GM12875 (cell line): ENCODE results near the gene GBX2.

ENCODE experiments used
- H3K4me3 ChIP-seq: one replicate; pipeline ENCODE4 v1.5.1; 2011; ENCODE audit warnings: low read depth, low read length, control low read depth
- TF ChIP-seq, protein P1 (sequence below): IDR thresholded peaks from 2 replicates; pipeline ENCODE4 v1.5.1; 2011; ENCODE audit warnings: low read depth, mild to moderate bottlenecking, control low read depth, inconsistent platforms, low read length, moderate library complexity, borderline replicate concordance; ENCODE audit not compliant: insufficient read depth

GBX2 gene

DNA sequence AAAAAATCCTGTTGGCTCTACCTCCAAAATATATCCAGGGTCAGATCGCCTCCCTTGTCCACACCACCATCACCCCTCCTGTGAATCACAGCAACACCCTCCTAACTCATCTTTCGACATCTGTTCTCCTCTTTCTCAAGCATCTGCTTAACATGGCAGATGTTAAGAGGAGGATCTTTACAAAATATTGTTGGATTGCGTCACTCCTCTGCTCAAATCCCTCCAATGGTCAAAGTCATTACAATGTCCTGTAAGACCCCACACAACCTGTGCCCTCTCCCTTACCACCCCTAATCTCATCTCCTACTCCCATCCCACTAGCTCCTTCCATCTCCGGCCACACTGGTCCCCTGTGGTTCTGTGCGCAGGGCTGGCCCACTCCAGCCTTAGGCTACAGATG, 36.8 kb upstream of the GBX2 start:
- TF ChIP-seq, protein P1, sequence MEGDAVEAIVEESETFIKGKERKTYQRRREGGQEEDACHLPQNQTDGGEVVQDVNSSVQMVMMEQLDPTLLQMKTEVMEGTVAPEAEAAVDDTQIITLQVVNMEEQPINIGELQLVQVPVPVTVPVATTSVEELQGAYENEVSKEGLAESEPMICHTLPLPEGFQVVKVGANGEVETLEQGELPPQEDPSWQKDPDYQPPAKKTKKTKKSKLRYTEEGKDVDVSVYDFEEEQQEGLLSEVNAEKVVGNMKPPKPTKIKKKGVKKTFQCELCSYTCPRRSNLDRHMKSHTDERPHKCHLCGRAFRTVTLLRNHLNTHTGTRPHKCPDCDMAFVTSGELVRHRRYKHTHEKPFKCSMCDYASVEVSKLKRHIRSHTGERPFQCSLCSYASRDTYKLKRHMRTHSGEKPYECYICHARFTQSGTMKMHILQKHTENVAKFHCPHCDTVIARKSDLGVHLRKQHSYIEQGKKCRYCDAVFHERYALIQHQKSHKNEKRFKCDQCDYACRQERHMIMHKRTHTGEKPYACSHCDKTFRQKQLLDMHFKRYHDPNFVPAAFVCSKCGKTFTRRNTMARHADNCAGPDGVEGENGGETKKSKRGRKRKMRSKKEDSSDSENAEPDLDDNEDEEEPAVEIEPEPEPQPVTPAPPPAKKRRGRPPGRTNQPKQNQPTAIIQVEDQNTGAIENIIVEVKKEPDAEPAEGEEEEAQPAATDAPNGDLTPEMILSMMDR: no peak
- H3K4me3 ChIP-seq: no peak overlapping the region

DNA sequence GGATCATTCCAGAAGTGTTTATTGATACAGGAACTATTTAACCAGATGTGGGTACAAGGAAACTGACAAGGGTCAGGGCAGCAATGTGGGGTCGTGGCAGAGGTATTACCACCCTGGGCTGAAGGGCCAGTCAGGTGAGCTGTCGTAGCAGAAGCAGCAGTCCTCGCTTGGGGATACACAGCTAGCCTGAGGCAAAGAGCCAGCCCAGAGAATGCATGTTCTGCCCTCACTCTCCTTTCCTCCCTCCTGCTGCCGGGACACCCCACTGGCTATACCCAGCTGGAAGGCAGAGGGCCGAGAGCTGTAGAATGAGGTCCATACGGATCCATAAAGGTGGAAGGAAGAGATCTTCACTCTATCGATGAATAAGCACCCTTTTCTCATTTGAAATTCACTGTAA, 32.2 kb upstream of the GBX2 start:
- TF ChIP-seq, protein P1: no peak
- no peak overlapping the region for H3K4me3 ChIP-seq

DNA sequence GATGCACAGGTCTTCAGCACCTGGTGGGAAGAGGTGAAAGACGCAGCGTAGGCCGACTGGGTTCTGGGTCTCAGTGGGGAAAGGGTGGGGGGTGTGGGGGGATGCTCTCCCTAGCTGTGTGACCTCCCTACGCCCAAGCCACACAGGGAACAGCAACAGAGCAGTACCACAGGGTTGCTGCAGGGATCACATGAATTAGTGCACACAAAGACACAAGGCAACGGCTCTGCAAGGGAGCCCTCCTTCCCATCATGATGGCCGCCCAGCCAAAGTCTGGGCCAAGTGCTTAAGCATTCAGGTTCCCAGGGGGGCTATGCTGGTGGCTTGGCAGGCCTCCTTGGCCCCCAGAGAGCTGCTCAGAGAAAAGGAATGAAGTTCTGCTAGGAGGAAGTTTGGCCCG, 28.2 kb upstream of the GBX2 start:
- TF ChIP-seq, protein P1: no peak
- H3K4me3 ChIP-seq: no peak overlapping the region

DNA sequence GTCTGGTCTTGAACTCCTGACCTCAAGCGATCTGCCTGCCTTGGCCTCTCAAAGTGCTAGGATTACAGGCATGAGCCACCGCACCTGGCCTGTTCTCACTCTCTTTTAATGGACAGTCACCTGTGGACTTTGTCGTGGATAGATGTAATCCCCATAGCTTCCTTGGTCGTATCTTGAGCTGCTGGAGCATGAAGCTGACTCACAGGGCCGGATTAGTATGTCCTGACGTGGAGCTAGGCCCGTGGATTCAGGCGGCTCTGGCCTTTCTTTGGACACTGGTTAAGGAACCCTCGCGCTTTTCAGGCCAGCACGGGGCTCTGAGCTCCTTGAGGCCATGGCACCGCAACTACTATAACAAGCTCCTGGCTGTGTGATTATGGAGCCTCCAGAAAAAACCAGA, 27.5 kb upstream of the GBX2 start:
- H3K4me3 ChIP-seq: no peak overlapping the region
- TF ChIP-seq, protein P1: no peak

DNA sequence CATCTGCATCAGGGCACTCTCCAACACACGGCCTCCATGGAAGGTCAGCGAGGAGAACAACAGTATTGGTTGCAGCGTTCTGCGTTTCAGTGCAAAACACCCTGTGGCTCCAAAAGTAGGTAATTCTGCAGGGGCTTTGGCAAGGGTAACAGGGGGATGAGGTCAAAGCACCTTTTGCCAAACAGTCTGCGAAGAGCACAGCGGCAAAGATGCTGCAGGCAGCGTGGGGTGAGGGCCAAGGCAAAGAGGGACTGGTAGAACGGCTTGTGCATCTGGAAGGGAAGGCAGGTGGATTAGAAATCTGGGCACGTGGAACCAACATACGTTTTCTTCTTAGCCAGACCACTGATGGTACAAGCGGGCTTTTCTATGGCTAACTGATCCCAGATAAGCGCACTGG, 26.6 kb upstream of the GBX2 start:
- TF ChIP-seq, protein P1: no peak
- H3K4me3 ChIP-seq: no peak overlapping the region

DNA sequence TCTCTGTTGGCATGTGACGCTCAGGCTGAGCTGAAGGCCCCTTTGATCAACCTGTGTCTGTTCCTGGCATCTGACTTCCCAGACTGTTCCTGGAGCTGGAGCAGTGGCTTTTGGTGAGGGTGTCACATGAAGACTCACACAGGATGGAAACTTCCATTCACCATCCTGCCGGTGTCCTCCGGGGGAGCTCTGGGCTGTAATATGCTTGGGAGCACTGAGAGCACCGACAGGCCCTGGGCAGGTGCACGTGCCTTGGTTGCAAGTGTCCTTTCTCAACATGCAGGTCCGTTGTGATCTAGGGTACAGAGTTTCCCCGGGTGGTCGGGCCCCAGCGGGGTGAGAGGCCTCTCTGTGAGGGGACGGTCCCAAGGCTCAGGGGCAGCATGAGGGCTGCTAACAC, 24.8 kb upstream of the GBX2 start:
- no peak overlapping the region for H3K4me3 ChIP-seq
- TF ChIP-seq, protein P1: no peak

DNA sequence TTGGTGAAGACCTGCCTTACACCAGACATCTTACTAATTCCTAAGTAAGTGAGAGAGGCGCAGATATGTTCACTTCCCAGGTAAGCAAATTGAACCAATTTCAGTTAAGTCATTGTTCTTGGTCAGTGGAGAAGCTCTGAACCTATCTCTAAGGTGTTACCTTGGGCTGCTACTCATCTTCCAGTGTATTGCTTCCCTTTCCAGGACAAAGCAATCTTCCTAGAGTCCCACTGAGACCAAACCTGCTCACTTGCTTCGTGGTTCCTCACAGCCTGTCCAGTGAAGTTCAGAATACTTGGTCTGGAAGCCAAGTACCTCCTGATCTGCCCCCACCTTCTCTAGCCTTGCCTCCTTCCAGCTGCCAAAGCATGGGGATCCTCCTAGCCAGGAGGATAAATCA, 22.5 kb upstream of the GBX2 start:
- TF ChIP-seq, protein P1: no peak

More for the DNA sequence above, 22.5 kb upstream of the GBX2 start:
- no peak overlapping the region for H3K4me3 ChIP-seq
